ENCODE results near the gene PIK3R2. TPM values are rescaled to one million over a fixed set of nuclear protein-coding genes. Genes with fewer than 3 reads are reported as not detected.
A peak's percentile ranks its signal among the peaks of the same experiment; 100 is the strongest.

Gene PIK3R2
- total RNA-seq, 2 experiments from 2014 or later, result 7.8 to 9.2 TPM

- DNase-seq, result no peak
- Mint-ChIP-seq H3K9me3 (ENCODE audit: insufficient read depth) (no peaks in the 10 kb centered on the region), H3K27ac (no peak overlapping the region)
These were observed 23.7 kb downstream of the PIK3R2 start for GRCh38 chr19:18176367-18177310.

GRCh38 chr19:18179957-18180356, 27.0 kb downstream of the PIK3R2 start:
- Mint-ChIP-seq H3K9me3 (ENCODE audit: insufficient read depth) (no peaks in the 10 kb centered on the region), H3K27me3 (ENCODE audit: low read depth) (no peaks in the 10 kb centered on the region), H3K4me1 (ENCODE audit: low read depth) (peaks cover 7% of the 10 kb centered on the region), H3K4me3 (no peak overlapping the region), H3K27ac (no peak overlapping the region), H3K36me3 (ENCODE audit: low read depth) (peaks cover 25% of the 10 kb centered on the region)
- ATAC-seq (no peak), DNase-seq (no peak)
- ChIA-PET POLR2A (no interaction called here), CTCF (interaction anchor here (1.4 to 1.8 kb wide), 2 partner anchors 72 to 208 kb away, joined by 3 to 6 read pairs; no protein-coding TSS in a partner anchor)

More at GRCh38 chr19:18176367-18177310, 23.7 kb downstream of the PIK3R2 start:
- ChIA-PET POLR2A (no interaction called here), CTCF (interaction anchor here (1.2 to 1.5 kb wide), 2 partner anchors 15 to 75 kb away, joined by 5 read pairs; no protein-coding TSS in a partner anchor)
- peaks cover 29% of the 10 kb centered on the region for H3K4me1 Mint-ChIP-seq (ENCODE audit: low read depth)
- no peaks in the 10 kb centered on the region for H3K27me3 Mint-ChIP-seq (ENCODE audit: low read depth)
- ATAC-seq, result no peak
- no peak overlapping the region for H3K4me3 Mint-ChIP-seq
- H3K36me3 Mint-ChIP-seq (ENCODE audit: low read depth), result peaks cover 31% of the 10 kb centered on the region

DNA sequence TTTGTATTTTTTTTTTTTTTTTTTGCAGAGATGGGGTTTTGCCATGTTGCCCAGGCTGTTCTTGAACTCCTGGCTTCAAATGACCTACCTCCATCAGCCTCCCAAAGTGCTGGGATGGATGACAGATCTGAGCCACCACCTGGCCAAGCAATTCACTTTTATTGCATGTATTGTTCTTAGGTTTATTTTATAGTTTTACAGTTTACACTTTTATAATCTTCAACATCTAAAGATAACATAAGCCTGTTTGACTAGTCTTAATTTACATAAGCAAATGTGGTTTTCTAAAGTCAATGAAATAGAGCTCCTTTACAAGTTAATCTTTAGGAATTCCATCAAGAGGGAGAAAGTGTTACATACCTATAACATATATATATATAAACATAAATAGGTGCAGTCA, 30.6 kb downstream of the PIK3R2 start:
- no peak overlapping the region for H3K27ac Mint-ChIP-seq
- no peak overlapping the region for H3K4me3 Mint-ChIP-seq
- H3K27me3 Mint-ChIP-seq (ENCODE audit: low read depth), result no peaks in the 10 kb centered on the region
- no peak for DNase-seq
- ChIA-PET POLR2A (interaction anchor here (1.2 kb wide), 1 partner anchor 9 kb away, joined by 5 read pairs; the partner anchor contains the start of gene MPV17L2), CTCF (interaction anchor here (1.3 kb wide), 1 partner anchor 69 kb away, joined by 3 read pairs; no protein-coding TSS in a partner anchor)
- no peaks in the 10 kb centered on the region for H3K9me3 Mint-ChIP-seq (ENCODE audit: insufficient read depth)
- no peaks in the 10 kb centered on the region for H3K4me1 Mint-ChIP-seq (ENCODE audit: low read depth)
- peaks cover 4% of the 10 kb centered on the region for H3K36me3 Mint-ChIP-seq (ENCODE audit: low read depth)
- ATAC-seq, result no peak

- ATAC-seq, result no peak
These were observed 32.6 kb downstream of the PIK3R2 start for GRCh38 chr19:18185538-18185937.

DNA sequence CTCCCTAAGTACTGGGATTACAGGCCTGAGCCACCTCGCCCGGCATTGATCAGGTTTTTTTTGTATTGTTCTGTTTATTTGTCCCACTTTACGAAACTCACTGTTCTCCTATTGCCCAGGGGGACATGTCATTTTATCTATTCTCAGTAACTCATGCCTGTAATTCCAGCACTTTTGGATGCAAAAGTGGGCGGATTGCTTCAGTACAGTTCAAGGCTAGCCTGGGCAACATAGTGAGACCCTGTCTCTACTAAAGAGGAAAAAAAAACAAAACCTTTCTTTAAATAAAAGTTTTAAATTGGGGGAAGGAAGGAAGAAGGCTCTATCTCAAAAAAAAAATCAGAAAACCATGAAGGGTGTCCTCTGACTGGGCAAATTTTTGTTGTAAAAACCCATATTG, 37.3 kb downstream of the PIK3R2 start:
- H3K27ac Mint-ChIP-seq, result no peak overlapping the region
- H3K36me3 Mint-ChIP-seq (ENCODE audit: low read depth), result peaks cover 3% of the 10 kb centered on the region
- peaks cover 26% of the 10 kb centered on the region for H3K4me1 Mint-ChIP-seq (ENCODE audit: low read depth)
- ChIA-PET CTCF (interaction anchor here (5.4 kb wide), 1 partner anchor 13 kb away, joined by 49 read pairs; the partner anchor contains the start of gene RAB3A), POLR2A (interaction anchor here (1.2 kb wide), 1 partner anchor 16 kb away, joined by 3 read pairs; no protein-coding TSS in a partner anchor)
- no peaks in the 10 kb centered on the region for H3K27me3 Mint-ChIP-seq (ENCODE audit: low read depth)
- no peak for DNase-seq
- no peak overlapping the region for H3K4me3 Mint-ChIP-seq
- no peaks in the 10 kb centered on the region for H3K9me3 Mint-ChIP-seq (ENCODE audit: insufficient read depth)
- ATAC-seq, result no peak

More at GRCh38 chr19:18185538-18185937, 32.6 kb downstream of the PIK3R2 start:
- Mint-ChIP-seq H3K27ac (no peak overlapping the region), H3K27me3 (ENCODE audit: low read depth) (no peaks in the 10 kb centered on the region), H3K9me3 (ENCODE audit: insufficient read depth) (no peaks in the 10 kb centered on the region), H3K36me3 (ENCODE audit: low read depth) (no peaks in the 10 kb centered on the region), H3K4me3 (no peak overlapping the region), H3K4me1 (ENCODE audit: low read depth) (no peaks in the 10 kb centered on the region)
- ChIA-PET CTCF (interaction anchor here (0.7 to 1.4 kb wide), 3 partner anchors 94 to 239 kb away, joined by 3 to 5 read pairs (median 4); no protein-coding TSS in a partner anchor), POLR2A (interaction anchor here (1.5 kb wide), 1 partner anchor 95 kb away, joined by 3 read pairs; no protein-coding TSS in a partner anchor)
- no peak for DNase-seq

DNA sequence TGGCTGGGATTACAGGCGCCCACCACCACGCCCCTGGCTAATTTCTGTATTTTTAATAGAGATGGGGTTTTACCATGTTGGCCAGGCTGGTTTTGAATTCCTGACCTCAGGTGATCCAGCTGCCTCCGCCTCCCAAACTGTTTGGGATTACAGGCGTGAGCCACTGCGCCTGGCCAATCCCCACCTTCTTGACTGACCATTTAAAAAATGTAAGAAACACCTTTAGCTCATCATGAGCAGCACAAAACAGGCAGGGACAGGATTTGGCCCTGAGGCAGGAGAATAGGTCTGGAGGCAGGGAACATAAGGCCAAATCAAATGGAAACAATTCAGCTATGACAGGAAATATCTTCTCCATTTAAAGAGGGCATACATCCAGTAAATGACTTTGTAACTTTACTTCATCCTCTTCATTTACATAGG, 38.7 kb downstream of the PIK3R2 start:
- no peak for DNase-seq
- H3K27me3 Mint-ChIP-seq (ENCODE audit: low read depth), result no peaks in the 10 kb centered on the region
- H3K4me1 Mint-ChIP-seq (ENCODE audit: low read depth), result peaks cover 26% of the 10 kb centered on the region
- H3K27ac Mint-ChIP-seq, result peak overlapping the region; percentile 93
- no peak for ATAC-seq
- ChIA-PET POLR2A (interaction anchor here (1.0 to 1.9 kb wide), 4 partner anchors 9 to 89 kb away, joined by 3 to 7 read pairs (median 6); partner anchors contain the start of genes JUND and RAB3A), CTCF (interaction anchor here (0.7 to 5.4 kb wide), 21 partner anchors 10 to 225 kb away, joined by 3 to 55 read pairs (median 5); partner anchors contain the start of genes IFI30, JUND, LSM4 and PIK3R2)
- peaks cover 8% of the 10 kb centered on the region for H3K36me3 Mint-ChIP-seq (ENCODE audit: low read depth)
- H3K4me3 Mint-ChIP-seq, result peak overlapping the region; percentile 90
- no peaks in the 10 kb centered on the region for H3K9me3 Mint-ChIP-seq (ENCODE audit: insufficient read depth)

DNA sequence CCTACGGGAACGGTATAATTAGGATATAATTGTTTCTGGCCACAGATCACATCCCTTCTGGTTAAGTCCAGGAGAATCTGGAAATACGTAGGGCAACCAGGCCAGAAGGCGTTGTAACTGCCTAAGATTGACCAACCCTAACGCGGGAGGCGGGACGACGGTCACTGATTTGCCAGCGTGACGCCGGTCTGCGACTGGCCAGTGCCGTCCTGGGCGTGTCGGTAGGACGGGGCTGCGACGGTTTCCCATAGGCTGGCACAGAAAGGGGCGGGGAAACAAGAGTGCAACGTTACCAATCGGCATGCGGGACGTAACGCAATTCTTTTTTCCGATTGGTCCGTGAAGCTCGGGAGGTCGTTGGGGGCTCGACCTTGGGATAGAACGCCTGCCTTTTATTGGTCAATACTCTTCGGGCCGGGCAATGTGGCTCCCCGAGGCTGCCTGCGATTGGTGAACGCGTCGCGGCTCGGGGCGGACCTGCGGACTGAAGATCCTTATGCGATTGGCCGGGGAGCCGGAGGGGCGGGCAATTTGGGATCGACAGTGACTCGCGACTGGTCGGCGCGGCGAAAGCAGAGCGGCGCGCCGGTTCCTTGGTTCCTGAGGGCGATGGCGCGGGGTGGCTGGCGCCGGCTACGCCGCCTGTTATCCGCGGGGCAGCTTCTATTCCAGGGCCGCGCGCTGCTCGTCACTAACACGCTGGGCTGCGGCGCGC, 39.9 kb downstream of the PIK3R2 start, which contains the start of gene MPV17L2:
Gene MPV17L2, plus strand, starts transcription at position 546 of the 715 bp plus-strand sequence. Its CDS starts 64 bp downstream, at position 610.
- Mint-ChIP-seq H3K27me3 (ENCODE audit: low read depth) (no peaks in the 10 kb centered on the region), H3K27ac (peak within 1 kb of the TSS; percentile 93), H3K36me3 (ENCODE audit: low read depth) (peaks cover 8% of the 10 kb centered on the region), H3K4me1 (ENCODE audit: low read depth) (peaks cover 26% of the 10 kb centered on the region), H3K9me3 (ENCODE audit: insufficient read depth) (no peaks in the 10 kb centered on the region), H3K4me3 (peak within 1 kb of the TSS; percentile 90)
- POLR2A ChIA-PET, result interaction anchor here (0.6 to 3.2 kb wide), 6 partner anchors 10 to 130 kb away, joined by 3 to 14 read pairs (median 4); partner anchors contain the start of genes JUND, LSM4 and RAB3A
- peak; percentile 95 for ATAC-seq
- peak; percentile 100 for DNase-seq
- CTCF ChIA-PET, result interaction anchor here (0.6 to 5.4 kb wide), 25 partner anchors 11 to 333 kb away, joined by 3 to 55 read pairs (median 5); partner anchors contain the start of genes IFI30, JUND, PIK3R2 and RAB3A

DNA sequence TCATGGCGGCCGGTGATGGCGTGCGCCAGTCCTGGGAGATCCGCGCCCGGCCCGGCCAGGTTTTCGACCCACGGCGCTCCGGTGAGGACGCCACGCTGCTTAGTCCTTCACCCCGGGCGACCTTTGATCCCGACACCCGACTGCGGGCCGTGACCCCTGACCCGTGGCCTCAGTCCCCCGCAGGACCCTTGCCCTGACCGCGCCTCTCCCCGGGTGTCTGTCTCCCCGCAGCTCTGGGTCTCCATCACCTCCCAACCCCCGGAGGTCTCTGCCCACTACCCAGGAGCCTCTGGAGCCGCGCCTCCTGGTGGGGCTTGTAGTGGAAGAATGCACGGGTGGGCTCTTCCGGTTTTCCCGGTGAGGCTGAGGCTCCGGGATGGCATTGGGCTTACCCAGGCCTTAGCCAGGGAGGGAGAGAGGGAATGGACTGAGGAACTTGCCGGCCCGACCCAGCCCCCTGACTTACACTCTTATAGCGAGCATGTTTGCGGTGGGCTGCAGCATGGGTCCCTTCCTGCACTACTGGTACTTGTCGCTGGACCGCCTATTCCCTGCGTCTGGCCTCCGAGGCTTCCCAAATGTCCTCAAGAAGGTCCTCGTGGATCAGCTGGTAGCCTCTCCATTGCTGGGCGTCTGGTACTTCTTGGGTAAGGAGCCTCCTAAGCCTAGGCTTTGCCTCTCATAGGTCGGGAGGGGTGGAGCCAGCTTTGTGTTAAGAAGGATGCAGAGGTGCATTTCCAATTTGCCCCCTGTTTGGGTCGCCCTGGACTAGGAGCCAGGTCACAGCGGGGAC, 40.6 kb downstream of the PIK3R2 start:
- Mint-ChIP-seq H3K27me3 (ENCODE audit: low read depth) (no peaks in the 10 kb centered on the region), H3K4me1 (ENCODE audit: low read depth) (peaks cover 26% of the 10 kb centered on the region), H3K9me3 (ENCODE audit: insufficient read depth) (no peaks in the 10 kb centered on the region), H3K4me3 (peak overlapping the region; percentile 90), H3K27ac (peak overlapping the region; percentile 93), H3K36me3 (ENCODE audit: low read depth) (peaks cover 8% of the 10 kb centered on the region)
- ATAC-seq, result no peak
- DNase-seq, result no peak
- ChIA-PET POLR2A (interaction anchor here (0.6 to 3.2 kb wide), 4 partner anchors 10 to 130 kb away, joined by 3 to 14 read pairs (median 4); partner anchors contain the start of genes JUND and LSM4), CTCF (interaction anchor here (0.6 to 5.4 kb wide), 19 partner anchors 10 to 334 kb away, joined by 3 to 55 read pairs (median 7); partner anchors contain the start of genes IFI30, JUND, PIK3R2 and RAB3A)

DNA sequence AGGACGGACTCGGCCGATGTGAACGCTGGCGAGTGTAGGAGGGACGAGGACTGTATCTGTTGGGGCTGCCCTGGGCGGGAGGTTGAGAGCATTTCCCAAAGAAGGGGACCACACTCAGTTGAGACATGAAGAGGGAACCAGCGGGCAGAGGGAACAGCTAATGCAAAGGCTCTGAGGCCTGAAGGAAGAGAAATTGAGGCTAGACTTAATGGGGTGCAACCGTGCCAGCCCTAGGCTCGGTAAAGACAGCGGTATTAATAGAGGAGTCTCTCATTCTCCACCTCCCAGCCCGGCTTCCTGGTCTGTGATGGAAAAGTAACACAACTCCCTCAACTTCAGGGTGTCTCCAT, 41.2 kb downstream of the PIK3R2 start:
- H3K4me3 Mint-ChIP-seq, result peak overlapping the region; percentile 90
- peaks cover 8% of the 10 kb centered on the region for H3K36me3 Mint-ChIP-seq (ENCODE audit: low read depth)
- no peak for DNase-seq
- ATAC-seq, result no peak
- ChIA-PET CTCF (interaction anchor here (4.2 to 5.4 kb wide), 2 partner anchors 10 to 85 kb away, joined by 38 to 49 read pairs; partner anchors contain the start of genes JUND and RAB3A), POLR2A (interaction anchor here (1.1 to 3.2 kb wide), 2 partner anchors 87 to 129 kb away, joined by 3 to 14 read pairs; partner anchors contain the start of genes JUND and LSM4)
- H3K9me3 Mint-ChIP-seq (ENCODE audit: insufficient read depth), result no peaks in the 10 kb centered on the region
- peak overlapping the region; percentile 93 for H3K27ac Mint-ChIP-seq
- no peaks in the 10 kb centered on the region for H3K27me3 Mint-ChIP-seq (ENCODE audit: low read depth)
- H3K4me1 Mint-ChIP-seq (ENCODE audit: low read depth), result peaks cover 26% of the 10 kb centered on the region

DNA sequence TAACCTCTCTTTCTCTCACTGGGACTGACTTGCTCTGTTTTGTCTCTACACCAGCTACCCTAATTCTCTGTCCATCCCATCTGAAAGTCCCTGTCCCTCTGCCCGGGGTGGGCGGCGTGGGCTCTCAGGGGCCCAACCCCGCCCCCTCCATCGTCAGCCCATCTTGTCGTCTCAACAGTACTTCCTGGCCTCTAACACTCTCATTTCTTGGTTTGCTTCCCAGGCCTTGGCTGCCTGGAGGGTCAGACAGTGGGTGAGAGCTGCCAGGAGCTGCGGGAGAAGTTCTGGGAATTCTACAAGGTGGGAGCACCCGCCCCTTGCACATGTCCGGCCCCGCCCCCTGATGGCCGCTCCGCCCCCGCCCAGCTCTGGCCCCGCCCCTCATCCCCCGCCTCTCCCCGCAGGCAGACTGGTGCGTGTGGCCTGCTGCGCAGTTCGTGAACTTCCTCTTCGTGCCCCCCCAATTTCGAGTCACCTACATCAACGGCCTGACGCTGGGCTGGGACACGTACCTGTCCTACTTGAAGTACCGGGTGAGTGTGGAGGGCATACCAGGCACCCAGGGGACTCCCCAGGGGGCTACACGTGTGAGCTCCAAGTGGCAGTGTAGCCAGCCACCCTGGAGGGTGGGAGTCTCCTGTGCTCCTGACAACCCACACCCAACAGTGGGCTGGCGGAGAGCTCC, 41.7 kb downstream of the PIK3R2 start:
- Mint-ChIP-seq H3K9me3 (ENCODE audit: insufficient read depth) (no peaks in the 10 kb centered on the region), H3K36me3 (ENCODE audit: low read depth) (peaks cover 9% of the 10 kb centered on the region), H3K27ac (peak overlapping the region; percentile 93), H3K4me3 (peak overlapping the region; percentile 90), H3K4me1 (ENCODE audit: low read depth) (peaks cover 26% of the 10 kb centered on the region), H3K27me3 (ENCODE audit: low read depth) (no peaks in the 10 kb centered on the region)
- CTCF ChIA-PET, result interaction anchor here (4.2 to 5.4 kb wide), 2 partner anchors 9 to 85 kb away, joined by 38 to 49 read pairs; partner anchors contain the start of genes JUND and RAB3A
- ATAC-seq, result no peak
- peak; percentile 55 for DNase-seq
- POLR2A ChIA-PET, result interaction anchor here (0.6 to 3.2 kb wide), 2 partner anchors 86 to 262 kb away, joined by 3 to 14 read pairs; partner anchors contain the start of genes CCDC124 and JUND
